ENCODE measurements around the gene ECEL1.

ECEL1 gene

GRCh38 chr2:232502511-232502910 is 14.9 kb upstream of the ECEL1 start:
- in situ Hi-C loops (cut with MboI; ENCODE audit: low sequenced_read_pairs): no loop called here

- in situ Hi-C loops (cut with MboI; ENCODE audit: low sequenced_read_pairs): no loop called here
These were observed 14.3 kb upstream of the ECEL1 start for GRCh38 chr2:232501794-232502390.

GRCh38 chr2:232501331-232501771 is 13.7 kb upstream of the ECEL1 start:
- in situ Hi-C loops (cut with MboI; ENCODE audit: low sequenced_read_pairs): no loop called here

- in situ Hi-C loops (cut with MboI; ENCODE audit: low sequenced_read_pairs): no loop called here
These were observed 10.8 kb upstream of the ECEL1 start for GRCh38 chr2:232498452-232498851.

- in situ Hi-C loops (cut with MboI; ENCODE audit: low sequenced_read_pairs): no loop called here
These were observed 9.7 kb upstream of the ECEL1 start for GRCh38 chr2:232497348-232497747.

- in situ Hi-C loops (cut with MboI; ENCODE audit: low sequenced_read_pairs): no loop called here
These were observed 9.1 kb upstream of the ECEL1 start for GRCh38 chr2:232496501-232497270.

- in situ Hi-C loops (cut with MboI; ENCODE audit: low sequenced_read_pairs): no loop called here
These were observed 7.7 kb upstream of the ECEL1 start for GRCh38 chr2:232495292-232495691.

- in situ Hi-C loops (cut with MboI; ENCODE audit: low sequenced_read_pairs): no loop called here
These were observed 6.9 kb upstream of the ECEL1 start for GRCh38 chr2:232494542-232494941.

GRCh38 chr2:232493701-232494474 is 6.3 kb upstream of the ECEL1 start:
- in situ Hi-C loops (cut with MboI; ENCODE audit: low sequenced_read_pairs): no loop called here

- in situ Hi-C loops (cut with MboI; ENCODE audit: low sequenced_read_pairs): no loop called here
These were observed 5.5 kb upstream of the ECEL1 start for GRCh38 chr2:232492963-232493700.

- in situ Hi-C loops (cut with MboI; ENCODE audit: low sequenced_read_pairs): no loop called here
These were observed 4.7 kb upstream of the ECEL1 start for GRCh38 chr2:232492236-232492848.

GRCh38 chr2:232491139-232491780 is 3.6 kb upstream of the ECEL1 start:
- in situ Hi-C loops (cut with MboI; ENCODE audit: low sequenced_read_pairs): no loop called here

- in situ Hi-C loops (cut with MboI; ENCODE audit: low sequenced_read_pairs): no loop called here
These were observed 2.8 kb upstream of the ECEL1 start for GRCh38 chr2:232490221-232491138.

- in situ Hi-C loops (cut with MboI; ENCODE audit: low sequenced_read_pairs): no loop called here
These were observed 2.0 kb upstream of the ECEL1 start for GRCh38 chr2:232489516-232490220.

- in situ Hi-C loops (cut with MboI; ENCODE audit: low sequenced_read_pairs): no loop called here
These were observed 1.2 kb upstream of the ECEL1 start for GRCh38 chr2:232488721-232489300.

GRCh38 chr2:232488097-232488711 is 570 bp upstream of the ECEL1 start:
- in situ Hi-C loops (cut with MboI; ENCODE audit: low sequenced_read_pairs): no loop called here

- in situ Hi-C loops (cut with MboI; ENCODE audit: low sequenced_read_pairs): no loop called here
These were observed 863 bp downstream of the ECEL1 start for GRCh38 chr2:232486558-232487384.

All from HL-60/S4 treated with retinoic acid at 250 ng/mL for 4 days and 3 days (cell line).